ENCODE results near the gene NMRK2.
"Not testable (repeated sequence)": the region's sequence is repeated elsewhere in the genome, so short reads cannot be mapped to it uniquely, and the experiment has no call there.

NMRK2 gene

GRCh38 chr19:3964256-3965194 is 31.7 kb downstream of the NMRK2 start:
- no peak for TF ChIP-seq PAX5 (IDR thresholded peaks at IDR 0.05; ENCODE audit: insufficient read depth, low read length, severe bottlenecking)
- TF ChIP-seq POLR2A (IDR thresholded peaks at IDR 0.05; ENCODE audit: low read depth, low read length), result no peak
- no peak for TF ChIP-seq SPI1 (IDR thresholded peaks at IDR 0.05; ENCODE audit: low read depth, low read length)
- no peak for TF ChIP-seq POU2F2 (IDR thresholded peaks at IDR 0.05; ENCODE audit: low read depth, low read length)
- TF ChIP-seq TAF1 (IDR thresholded peaks at IDR 0.05; ENCODE audit: low read depth, low read length), result no peak
- no peak for TF ChIP-seq POLR2AphosphoS5 (IDR thresholded peaks at IDR 0.05; ENCODE audit: low read depth, low read length)
- FAIRE-seq, result no peak
- DNase-seq (ENCODE audit: insufficient read length, low spot score), result no peak

GRCh38 chr19:3966051-3967017 is 33.5 kb downstream of the NMRK2 start:
- no peak for DNase-seq (ENCODE audit: insufficient read length, low spot score)
- no peak for TF ChIP-seq TAF1 (IDR thresholded peaks at IDR 0.05; ENCODE audit: low read depth, low read length)
- no peak for TF ChIP-seq POLR2A (IDR thresholded peaks at IDR 0.05; ENCODE audit: low read depth, low read length)
- no peak for TF ChIP-seq SPI1 (IDR thresholded peaks at IDR 0.05; ENCODE audit: low read depth, low read length)
- TF ChIP-seq PAX5 (IDR thresholded peaks at IDR 0.05; ENCODE audit: insufficient read depth, low read length, severe bottlenecking), result no peak
- no peak for TF ChIP-seq POU2F2 (IDR thresholded peaks at IDR 0.05; ENCODE audit: low read depth, low read length)
- no peak for TF ChIP-seq POLR2AphosphoS5 (IDR thresholded peaks at IDR 0.05; ENCODE audit: low read depth, low read length)
- FAIRE-seq, result no peak

GRCh38 chr19:3967983-3968382 is 35.1 kb downstream of the NMRK2 start:
- DNase-seq (ENCODE audit: insufficient read length, low spot score); FAIRE-seq: not testable (repeated sequence)

- DNase-seq (ENCODE audit: insufficient read length, low spot score), result no peak
- no peak for FAIRE-seq
- TF ChIP-seq POLR2A (IDR thresholded peaks at IDR 0.05; ENCODE audit: low read depth, low read length) (no peak), TAF1 (IDR thresholded peaks at IDR 0.05; ENCODE audit: low read depth, low read length) (no peak), POU2F2 (IDR thresholded peaks at IDR 0.05; ENCODE audit: low read depth, low read length) (no peak), SPI1 (IDR thresholded peaks at IDR 0.05; ENCODE audit: low read depth, low read length) (no peak)
Observed at GRCh38 chr19:3968556-3969434, 35.9 kb downstream of the NMRK2 start.

- FAIRE-seq (no peak), DNase-seq (ENCODE audit: insufficient read length, low spot score) (no peak)
- TF ChIP-seq PAX5 (IDR thresholded peaks at IDR 0.05; ENCODE audit: insufficient read depth, low read length, severe bottlenecking) (no peak), POU2F2 (IDR thresholded peaks at IDR 0.05; ENCODE audit: low read depth, low read length) (no peak), SPI1 (IDR thresholded peaks at IDR 0.05; ENCODE audit: low read depth, low read length) (no peak), POLR2AphosphoS5 (IDR thresholded peaks at IDR 0.05; ENCODE audit: low read depth, low read length) (no peak), POLR2A (IDR thresholded peaks at IDR 0.05; ENCODE audit: low read depth, low read length) (no peak), TAF1 (IDR thresholded peaks at IDR 0.05; ENCODE audit: low read depth, low read length) (no peak)
Observed at GRCh38 chr19:3969435-3970312, 36.8 kb downstream of the NMRK2 start.

- FAIRE-seq, result no peak
Observed at GRCh38 chr19:3970313-3970807, 37.5 kb downstream of the NMRK2 start.

GRCh38 chr19:3970808-3971598 is 38.1 kb downstream of the NMRK2 start, which contains the start of gene DAPK3:
Gene DAPK3 (minus strand): TSS chr19:3971099. CDS start chr19:3969735, 1,364 bp downstream.
- DNase-seq (ENCODE audit: insufficient read length, low spot score), result peak; percentile 98
- TF ChIP-seq TAF1 (IDR thresholded peaks at IDR 0.05; ENCODE audit: low read depth, low read length), result no peak; the same call in 1 of the 2 replicates
- peak; percentile 54; the same call in 1 of the 2 replicates for TF ChIP-seq POLR2A (IDR thresholded peaks at IDR 0.05; ENCODE audit: low read depth, low read length)
- TF ChIP-seq POU2F2 (IDR thresholded peaks at IDR 0.05; ENCODE audit: low read depth, low read length), result peak; percentile 73
- no peak for TF ChIP-seq PAX5 (IDR thresholded peaks at IDR 0.05; ENCODE audit: insufficient read depth, low read length, severe bottlenecking)
- peak; percentile 70; the same call in 1 of the 2 replicates for TF ChIP-seq POLR2AphosphoS5 (IDR thresholded peaks at IDR 0.05; ENCODE audit: low read depth, low read length)
- 0 out of 2 replicates have a peak, but pooled peaks have one; percentile 11 for TF ChIP-seq SPI1 (IDR thresholded peaks at IDR 0.05; ENCODE audit: low read depth, low read length)
- peak; percentile 98 for FAIRE-seq

More at GRCh38 chr19:3970313-3970807, 37.5 kb downstream of the NMRK2 start:
- TF ChIP-seq POU2F2 (IDR thresholded peaks at IDR 0.05; ENCODE audit: low read depth, low read length), result no peak
- no peak for TF ChIP-seq TAF1 (IDR thresholded peaks at IDR 0.05; ENCODE audit: low read depth, low read length)
- no peak for TF ChIP-seq POLR2A (IDR thresholded peaks at IDR 0.05; ENCODE audit: low read depth, low read length)
- TF ChIP-seq PAX5 (IDR thresholded peaks at IDR 0.05; ENCODE audit: insufficient read depth, low read length, severe bottlenecking), result no peak
- TF ChIP-seq SPI1 (IDR thresholded peaks at IDR 0.05; ENCODE audit: low read depth, low read length), result no peak
- TF ChIP-seq POLR2AphosphoS5 (IDR thresholded peaks at IDR 0.05; ENCODE audit: low read depth, low read length), result no peak
- DNase-seq (ENCODE audit: insufficient read length, low spot score), result no peak

Data from GM12891 (cell line).